Heart left ventricle (tissue), 16 donors: ENCODE results near the gene SOX6. TPM values are rescaled to one million over a fixed set of nuclear protein-coding genes. Genes with fewer than 3 reads are reported as not detected.
A peak's percentile ranks its signal among the peaks of the same experiment; 100 is the strongest.

Experiments
- ATAC-seq, 4 donors: fragments of 200-7000 bp; cut with Tn5 transposase; one replicate each; pipeline ENCODE4 v1.9.1; 2020 to 2022; ENCODE audit warnings: moderate library complexity in 4 of 4, mild to moderate bottlenecking in 3 of 4, moderate number of reproducible peaks in 1 of 4
- DNase-seq, 5 donors: peaks; one replicate each; pipeline ENCODE4 v3.0.0-alpha.2; 2020
- H3K27ac ChIP-seq, 12 donors: fragments of 200-600 bp; sonication (generic) in 4 of 12; one replicate each; pipeline versions ENCODE4 v1.5.0 to v1.8.0; 2016 to 2022; ENCODE audit warnings: mild to moderate bottlenecking in 2 of 12
- H3K27me3 ChIP-seq, 9 donors: fragments of 200-600 bp; sonication (generic) in 2 of 9; one replicate each; pipeline versions ENCODE4 v1.5.1 to v1.8.0; 2016 to 2022; ENCODE audit warnings: mild to moderate bottlenecking in 3 of 9
- H3K36me3 ChIP-seq, 9 donors: fragments of 200-600 bp; sonication (generic) in 2 of 9; one replicate each; pipeline versions ENCODE4 v1.5.0 to v1.8.0; 2018 to 2022; ENCODE audit warnings: mild to moderate bottlenecking in 2 of 9
- H3K4me1 ChIP-seq, 12 donors: fragments of 200-600 bp; sonication (generic) in 4 of 12; one replicate each; pipeline versions ENCODE4 v1.5.0 to v1.8.0; 2016 to 2022; ENCODE audit warnings: mild to moderate bottlenecking in 3 of 12
- H3K4me3 ChIP-seq, 12 donors: fragments of 200-600 bp; sonication (generic) in 4 of 12; one replicate each; pipeline versions ENCODE4 v1.5.0 to v1.8.0; 2017 to 2022; ENCODE audit warnings: mild to moderate bottlenecking in 9 of 12, moderate library complexity in 4 of 12
- H3K9me3 ChIP-seq, 12 donors: fragments of 200-600 bp; sonication (generic) in 4 of 12; one replicate each; pipeline versions ENCODE4 v1.5.0 to v1.8.0; 2016 to 2022; ENCODE audit warnings: mild to moderate bottlenecking in 1 of 12
- CTCF ChIP-seq, 12 donors: fragments of 200-600 bp; sonication (generic) in 4 of 12; IDR thresholded peaks; one replicate each; pipeline versions ENCODE4 v1.5.0 to v1.8.0; 2018 to 2022; ENCODE audit warnings: antibody characterized with exemption in 12 of 12, mild to moderate bottlenecking in 5 of 12
- POLR2A ChIP-seq, 2 donors: fragments of 450-650 bp; IDR thresholded peaks; one replicate each; pipeline ENCODE4 v1.6.1; 2017; ENCODE audit warnings: antibody characterized with exemption in 2 of 2, mild to moderate bottlenecking in 2 of 2, moderate library complexity in 2 of 2
- WGBS, 4 donors: extraction: QIAGEN DNeasy Blood & Tissue Kit in 2 of 4; methylation state at CpG; one replicate each; pipeline versions ENCODE4 v1.1.5 to v1.1.7; 2013 to 2018; 5-methylcytosine and 5-hydroxymethylcytosine counted together
- intact Hi-C, 10 donors: fragments of 100-400 bp; cut with DNase I; formaldehyde crosslinking; loops; one replicate each; pipeline versions ENCODE4 v1.11.1 to v1.14.2; 2022
- polyA plus RNA-seq, 2 donors: library from polyadenylated mRNA; stranded (reverse); fragments of 200-250 nt; gene quantifications; one replicate each; pipeline ENCODE4 v1.2.3, GENCODE V29; 2013
- total RNA-seq, 9 donors: library from RNA; depleted of rRNA in 2 of 9; stranded (reverse); fragments of >200 nt in 2 of 9; fragmentation: NEBNext Ultra II Directional in 3 of 9; extraction: Animal tissue kit (Norgen Biotek cat#: 25700) in 3 of 9; gene quantifications; one replicate each; pipeline versions ENCODE4 v1.1.0 to v1.2.4, GENCODE V29; 2016 to 2023
- donor health status: ischemic (EF 13 %, LVEDD 7.1; RV severe dilation, severe dysfunction).
- donor health status: healthy with polysubstance abuse.
- donor health status: DM: no; HTN: yes; CAD: no.
- donor health status: DM: no; HTN: no; CAD: no.
- donor health status: ischemic (EF 25% LVEDD 6.9; RV normal size, moderate dysfunction).
- donor health status: ischemic (EF 25% LVEDD 5.7; RV mildly dilated, moderate dysfunction).
- donor health status: healthy.
- donor health status: DM: yes; HTN: yes; CAD: no.
- donor health status: ischemic (EF 35%, LVEDD 5.7; RV mildly dilated, moderate dysfunction).
- donor health status: nonischemic (EF 11% LVEDD 7.7; RV severe dilation, severe dysfunction).
- donor health status: DM: yes; HTN: yes; CAD: no.
- donor health status: PGD.
- donor health status: ischemic (EF 29% LVEDD 5.4; RV normal size, mild dysfunction).
- donor health status: nonischemic (EF 23%, LVEDD 6.1; RV moderate dilation, normal function).

SOX6 gene
- total and polyA plus RNA-seq, 11 donors, result 1.5 to 39.6 (median 15.6) TPM

- no peak for TF ChIP-seq CTCF (IDR thresholded peaks at IDR 0.05)
- TF ChIP-seq POLR2A (IDR thresholded peaks at IDR 0.05), result no peak
- Histone ChIP-seq H3K4me1 (peaks cover 0 to 6% (median 0%) of the 10 kb centered on the region in 12 donors), H3K9me3 (no peaks in the 10 kb centered on the region), H3K27ac (peak overlapping the region in 1 of 12 donors; percentile 23), H3K4me3 (peak overlapping the region in 8 of 12 donors; percentile 3 to 38 (median 19)), H3K27me3 (no peaks in the 10 kb centered on the region), H3K36me3 (no peaks in the 10 kb centered on the region)
- intact Hi-C loops, result no loop called here
- peak; percentile 32 to 62 (median 51) for DNase-seq
- 21 to 27% (median 24%) methylated on average over 5 of the region's 5 CpGs for WGBS, 4 donors
- peak; percentile 15 to 69 (median 53) for ATAC-seq
These were observed 76.1 kb downstream of the SOX6 start for GRCh38 chr11:16280256-16280682.

GRCh38 chr11:16279524-16279923 lies 76.8 kb downstream of the SOX6 start:
- H3K4me3 ChIP-seq, result no peak overlapping the region
- TF ChIP-seq POLR2A (IDR thresholded peaks at IDR 0.05) (no peak), CTCF (IDR thresholded peaks at IDR 0.05) (no peak)
- no peak for ATAC-seq

GRCh38 chr11:16278979-16279378 lies 77.4 kb downstream of the SOX6 start:
- 63 to 80% (median 68%) methylated on average over 1 of the region's 1 CpG for WGBS, 4 donors
- Histone ChIP-seq H3K4me3 (no peak overlapping the region), H3K36me3 (no peaks in the 10 kb centered on the region), H3K9me3 (no peaks in the 10 kb centered on the region), H3K27ac (no peak overlapping the region), H3K4me1 (peaks cover 0 to 6% (median 0%) of the 10 kb centered on the region in 12 donors), H3K27me3 (no peaks in the 10 kb centered on the region)
- TF ChIP-seq CTCF (IDR thresholded peaks at IDR 0.05) (no peak), POLR2A (IDR thresholded peaks at IDR 0.05) (no peak)
- DNase-seq (no peak), ATAC-seq (no peak)
- intact Hi-C loops, result no loop called here

More at GRCh38 chr11:16279524-16279923, 76.8 kb downstream of the SOX6 start:
- Histone ChIP-seq H3K27ac (no peak overlapping the region), H3K36me3 (no peaks in the 10 kb centered on the region), H3K27me3 (no peaks in the 10 kb centered on the region), H3K9me3 (no peaks in the 10 kb centered on the region), H3K4me1 (peaks cover 0 to 6% (median 0%) of the 10 kb centered on the region in 12 donors)
- no peak for DNase-seq
- intact Hi-C loops, result no loop called here

GRCh38 chr11:16278273-16278672 lies 78.1 kb downstream of the SOX6 start:
- no peak for DNase-seq
- Histone ChIP-seq H3K4me3 (no peak overlapping the region), H3K9me3 (no peaks in the 10 kb centered on the region), H3K36me3 (no peaks in the 10 kb centered on the region), H3K27me3 (no peaks in the 10 kb centered on the region), H3K4me1 (peaks cover 0 to 6% (median 0%) of the 10 kb centered on the region in 12 donors), H3K27ac (no peak overlapping the region)
- 94 to 99% (median 97%) methylated on average over 2 of the region's 2 CpGs for WGBS, 4 donors
- intact Hi-C loops, result no loop called here
- TF ChIP-seq CTCF (IDR thresholded peaks at IDR 0.05) (no peak), POLR2A (IDR thresholded peaks at IDR 0.05) (no peak)
- no peak for ATAC-seq
